HCT116 (cell line): Measurements from ENCODE around the gene NTHL1. TPM values are rescaled to one million over a fixed set of nuclear protein-coding genes. Genes with fewer than 3 reads are reported as not detected.

Experiments used
- ATAC-seq: fragments of 200-7000 bp; cut with Tn5 transposase; 2 replicates; pipeline ENCODE4 v1.9.1; 2020; ENCODE audit warnings: mild to moderate bottlenecking, moderate library complexity
- BruUV-seq: library from RNA; stranded (reverse); fragments of 400-500 nt; replicated peaks from 2 replicates; lab custom pipeline; 2021; lab: Mats Ljungman, UMichigan
- CTCF ChIA-PET: fragments of 300-600 bp; sonication (Branson Sonifier 250); formaldehyde crosslinking; loops from one replicate; lab custom pipeline; 2021; ENCODE audit warnings: antibody characterized with exemption; lab: Charles Lee
- POLR2A ChIA-PET: fragments of 300-600, 350-600 bp; sonication (Branson Sonifier 250); formaldehyde crosslinking; loops from one replicate; lab custom pipeline; 2021; ENCODE audit warnings: antibody characterized with exemption; lab: Charles Lee
- RAD21 ChIA-PET, 2 experiments: fragments of 300-600 bp; sonication (Branson Sonifier 250); formaldehyde crosslinking; loops; one replicate each; lab custom pipeline; 2023; ENCODE audit warnings: low total read pairs in 2 of 2; ENCODE audit not compliant: uncharacterized antibody in 2 of 2, unreplicated experiment in 2 of 2, low non-redundant PET in 1 of 2; lab: Charles Lee
- DNase-seq: peaks from one replicate; pipeline ENCODE4 v3.0.0-alpha.2; 2010; ENCODE audit warnings: low read depth, low spot score
- H2AFZ ChIP-seq: fragments of 200-600 bp; shearing (Covaris generic), sonication (generic); 2 replicates; pipeline ENCODE4 v1.6.1; 2017; ENCODE audit warnings: low read depth, mixed run types, mixed read lengths, antibody characterized with exemption, low read length; ENCODE audit not compliant: poor library complexity, severe bottlenecking
- H3K27ac ChIP-seq: 2 replicates; pipeline ENCODE4 v1.5.1; 2012; ENCODE audit warnings: low read depth, low read length
- H3K27me3 ChIP-seq: fragments of 200-600 bp; sonication (generic); 2 replicates; pipeline ENCODE4 v1.6.1; 2016; ENCODE audit warnings: mixed run types, low read length, mixed read lengths; ENCODE audit not compliant: insufficient read depth
- H3K36me3 ChIP-seq, 2 experiments: fragments of 200-500 bp in 1 of 2; fragments of 200-600 bp in 1 of 2; sonication (Bioruptor generic) in 1 of 2; sonication (generic) in 1 of 2; 2 replicates each; pipeline versions ENCODE4 v1.5.1 to v1.6.1; 2014 to 2016; ENCODE audit warnings: low read length in 2 of 2, inconsistent platforms in 1 of 2, mixed read lengths in 1 of 2, mixed run types in 1 of 2; ENCODE audit not compliant: insufficient read depth in 2 of 2, control insufficient read depth in 1 of 2
- H3K4me1 ChIP-seq, 2 experiments: fragments of 200-600 bp in 1 of 2; sonication (generic) in 1 of 2; 2 replicates each; pipeline versions ENCODE4 v1.5.1 to v1.6.1; 2012 to 2017; ENCODE audit warnings: low read length in 2 of 2, inconsistent platforms in 1 of 2, mild to moderate bottlenecking in 1 of 2, mixed read lengths in 1 of 2, mixed run types in 1 of 2, moderate library complexity in 1 of 2; ENCODE audit not compliant: insufficient read depth in 2 of 2, control insufficient read depth in 1 of 2
- H3K4me2 ChIP-seq: fragments of 200-600 bp; sonication (generic); 2 replicates; pipeline ENCODE4 v1.6.1; 2017; ENCODE audit warnings: mixed run types, low read length, mixed read lengths
- H3K4me3 ChIP-seq, 2 experiments: fragments of 200-600 bp in 1 of 2; sonication (generic) in 1 of 2; replicated peaks in 1 of 2; 2 replicates each; pipeline ENCODE4 v1.5.1; 2011 to 2016; ENCODE audit warnings: low read length in 2 of 2, control low read depth in 1 of 2, low read depth in 1 of 2, mild to moderate bottlenecking in 1 of 2, mixed read lengths in 1 of 2, mixed run types in 1 of 2
- H3K79me2 ChIP-seq: fragments of 200-600 bp; sonication (generic); 2 replicates; pipeline ENCODE4 v1.6.1; 2017; ENCODE audit warnings: mild to moderate bottlenecking, mixed run types, low read length, moderate library complexity, mixed read lengths; ENCODE audit not compliant: insufficient read depth
- H3K9ac ChIP-seq: fragments of 200-600 bp; sonication (generic); 2 replicates; pipeline ENCODE4 v1.6.1; 2016; ENCODE audit warnings: low read length, mixed read lengths
- H3K9me2 ChIP-seq: fragments of 200-600 bp; sonication (generic), shearing (Covaris generic); 2 replicates; pipeline ENCODE4 v1.6.1; 2017; ENCODE audit warnings: mixed run types, mild to moderate bottlenecking, moderate library complexity; ENCODE audit not compliant: insufficient read depth
- H3K9me3 ChIP-seq, 2 experiments: fragments of 200-500 bp in 1 of 2; fragments of 200-600 bp in 1 of 2; sonication (Bioruptor generic) in 1 of 2; sonication (generic) in 1 of 2; 2 replicates each; pipeline ENCODE4 v1.6.1; 2014 to 2017; ENCODE audit warnings: low read length in 2 of 2, mixed read lengths in 2 of 2, inconsistent platforms in 1 of 2, low read depth in 1 of 2, mild to moderate bottlenecking in 1 of 2, mixed run types in 1 of 2, moderate library complexity in 1 of 2; ENCODE audit not compliant: control insufficient read depth in 1 of 2, insufficient read depth in 1 of 2
- H4K20me1 ChIP-seq: fragments of 200-600 bp; sonication (generic), shearing (Covaris generic); 2 replicates; pipeline ENCODE4 v1.6.1; 2017; ENCODE audit warnings: mixed run types, mild to moderate bottlenecking, moderate library complexity; ENCODE audit not compliant: insufficient read depth
- EZH2 ChIP-seq: fragments of 200-600 bp; sonication (generic); IDR thresholded peaks from 2 replicates; pipeline ENCODE4 v1.6.1; 2017; ENCODE audit warnings: antibody characterized with exemption, mixed run types
- EZH2phosphoT487 ChIP-seq: fragments of 200-600 bp; IDR thresholded peaks from 2 replicates; pipeline ENCODE4 v1.6.1; 2018; ENCODE audit warnings: antibody characterized with exemption, borderline replicate concordance
- FOSL1 ChIP-seq: IDR thresholded peaks from 2 replicates; pipeline ENCODE4 v1.6.1; 2012; ENCODE audit warnings: low read depth
- RAD21 ChIP-seq: IDR thresholded peaks from 2 replicates; pipeline ENCODE4 v1.6.1; 2012; ENCODE audit warnings: low read depth, mild to moderate bottlenecking
- SIN3A ChIP-seq: IDR thresholded peaks from 2 replicates; pipeline ENCODE4 v1.6.1; 2012; ENCODE audit warnings: low read depth
- SP1 ChIP-seq: IDR thresholded peaks from 2 replicates; pipeline ENCODE4 v1.6.1; 2012; ENCODE audit warnings: low read depth
- SRF ChIP-seq: IDR thresholded peaks from 2 replicates; pipeline ENCODE4 v1.6.1; 2012; ENCODE audit warnings: low read depth
- ZNF274 ChIP-seq: fragments of 200-500 bp; sonication (Bioruptor generic); IDR thresholded peaks from 2 replicates; pipeline ENCODE4 v1.6.1; 2014; ENCODE audit warnings: mild to moderate bottlenecking, low read depth, low read length, inconsistent platforms
- intact Hi-C: fragments of 100-400 bp; cut with micrococcal nuclease; formaldehyde crosslinking; loops from 2 replicates; pipeline ENCODE4 v1.10.0; 2022
- total RNA-seq: library from RNA; stranded (reverse); gene quantifications from one replicate; pipeline ENCODE4 v1.2.1, GENCODE V29; 2021; ENCODE audit not compliant: unreplicated experiment
- TF ChIP-seq, protein P1 (sequence below): IDR thresholded peaks from 2 replicates; pipeline ENCODE4 v1.6.1; 2012

NTHL1 gene
- total RNA-seq, 1 experiment from 2014 or later = 40.1 TPM

DNA sequence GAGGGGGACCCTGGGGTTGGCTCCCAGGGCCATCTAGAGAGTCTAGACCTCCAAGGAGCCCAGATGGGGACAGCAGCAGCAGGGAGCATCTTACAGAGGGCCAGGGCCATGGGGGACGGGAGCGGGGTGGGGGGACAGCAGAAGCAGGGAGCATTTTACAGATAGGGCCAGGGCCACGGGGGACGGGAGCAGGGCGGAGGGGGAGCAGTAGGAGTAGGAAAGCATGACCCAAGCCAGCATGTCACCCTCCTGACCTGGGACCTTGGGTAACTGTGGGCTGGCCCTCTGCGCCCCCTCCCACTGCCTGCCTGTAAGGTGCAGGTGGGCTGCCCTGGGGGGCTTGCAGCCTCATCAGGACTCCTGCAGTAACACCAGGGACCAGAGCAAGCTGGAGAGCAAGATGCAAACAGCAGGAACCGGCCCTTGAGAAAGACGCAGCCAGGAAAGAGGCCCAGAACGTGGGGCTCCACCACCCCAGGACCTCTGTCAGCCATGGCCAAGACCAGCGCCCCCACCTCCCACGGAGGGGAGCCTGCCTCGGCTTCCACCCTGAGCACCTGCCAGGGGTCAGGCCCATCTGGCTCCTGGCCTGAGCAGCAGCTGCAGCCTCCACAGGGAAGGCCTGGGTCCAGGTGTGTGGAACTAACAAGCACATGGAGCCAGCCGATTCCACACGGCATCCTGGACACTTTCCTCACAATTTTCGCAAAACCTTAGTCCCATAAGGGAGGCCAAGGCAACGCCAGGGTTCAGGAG, 40.4 kb downstream of the NTHL1 start (continued):
- TF ChIP-seq, protein P1, sequence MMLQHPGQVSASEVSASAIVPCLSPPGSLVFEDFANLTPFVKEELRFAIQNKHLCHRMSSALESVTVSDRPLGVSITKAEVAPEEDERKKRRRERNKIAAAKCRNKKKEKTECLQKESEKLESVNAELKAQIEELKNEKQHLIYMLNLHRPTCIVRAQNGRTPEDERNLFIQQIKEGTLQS = no peak

DNA sequence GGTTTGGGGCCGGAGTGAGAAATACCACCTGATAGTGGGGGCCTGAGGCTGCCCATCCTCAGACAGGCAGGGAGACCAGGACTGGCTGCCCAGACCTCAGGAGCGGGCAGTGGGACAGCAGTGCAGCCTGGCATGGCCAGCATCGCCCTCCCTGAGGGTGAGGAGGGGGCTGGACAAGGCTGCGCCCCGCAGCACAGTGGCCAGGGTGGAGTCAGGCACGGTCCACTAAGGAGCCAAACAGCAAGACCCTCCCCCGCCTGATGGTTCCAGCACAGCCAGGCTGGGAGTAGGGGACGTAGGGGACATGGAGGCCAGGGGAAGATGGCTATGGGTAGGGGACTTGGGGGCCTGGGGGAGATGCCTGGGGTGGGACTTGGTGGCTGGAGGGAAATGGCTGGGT, 41.3 kb downstream of the NTHL1 start:
- peaks cover 87% of the 10 kb centered on the region for H3K79me2 ChIP-seq
- RAD21 ChIA-PET = no interaction called here
- H3K9me3 ChIP-seq = no peaks in the 10 kb centered on the region
- ATAC-seq (no peak), DNase-seq (no peak)
- POLR2A ChIA-PET = no interaction called here
- CTCF ChIA-PET = interaction anchor here (0.5 kb wide), 1 partner anchor 134 kb away, joined by 4 read pairs; no protein-coding TSS in a partner anchor
- H3K27me3 ChIP-seq = no peaks in the 10 kb centered on the region
- H3K9ac ChIP-seq = no peak overlapping the region
- peak overlapping the region; percentile 62; the same call in 1 of the 2 replicates for H3K27ac ChIP-seq
- H3K4me2 ChIP-seq = no peak overlapping the region
- H3K4me3 ChIP-seq = no peak overlapping the region
- no TSS peak for BruUV-seq
- intact Hi-C loops = no loop called here
- peaks cover 11 to 28% of the 10 kb centered on the region in 2 experiments; a peak in 3 of 4 replicates for H3K36me3 ChIP-seq
- H3K9me2 ChIP-seq = no peaks in the 10 kb centered on the region
- peaks cover 9% of the 10 kb centered on the region; the same call in 1 of the 2 replicates for H4K20me1 ChIP-seq
- H3K4me1 ChIP-seq = peaks cover 28 to 62% of the 10 kb centered on the region in 2 experiments
- TF ChIP-seq SRF (no peak), FOSL1 (no peak), SIN3A (no peak), ZNF274 (no peak)
- H2AFZ ChIP-seq = no peak overlapping the region

DNA sequence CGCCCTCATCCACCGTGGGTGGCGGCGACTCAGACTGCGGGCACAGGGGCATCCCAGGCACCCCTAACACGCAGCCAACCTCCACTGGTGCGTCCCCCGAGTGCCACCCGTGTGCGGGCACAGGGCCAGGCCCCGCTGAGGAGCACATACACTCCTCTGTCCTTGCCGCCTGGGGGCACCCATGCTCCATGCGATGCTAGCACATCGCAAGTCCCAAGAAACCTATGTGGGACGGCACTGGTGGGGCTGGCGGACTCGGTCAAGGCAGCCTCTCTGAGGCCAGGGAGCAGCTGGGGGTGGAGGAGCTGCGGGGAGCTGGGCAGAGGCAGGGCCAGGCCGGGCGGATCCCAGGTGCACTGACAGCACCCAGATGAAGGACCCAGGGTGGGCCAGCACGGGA, 42.0 kb downstream of the NTHL1 start:
- POLR2A ChIA-PET = no interaction called here
- peaks cover 16 to 34% of the 10 kb centered on the region in 2 experiments; a peak in 3 of 4 replicates for H3K36me3 ChIP-seq
- CTCF ChIA-PET = interaction anchor here (0.5 kb wide), 1 partner anchor 135 kb away, joined by 4 read pairs; no protein-coding TSS in a partner anchor
- DNase-seq = no peak
- H3K4me2 ChIP-seq = no peak overlapping the region
- peak overlapping the region; percentile 20; the same call in 1 of the 2 replicates for H3K9ac ChIP-seq
- no peak overlapping the region for H2AFZ ChIP-seq
- H3K4me1 ChIP-seq = peaks cover 25 to 58% of the 10 kb centered on the region in 2 experiments
- no peak for ATAC-seq
- no peaks in the 10 kb centered on the region for H3K9me2 ChIP-seq
- peaks cover 89% of the 10 kb centered on the region for H3K79me2 ChIP-seq
- H3K9me3 ChIP-seq = no peaks in the 10 kb centered on the region
- no peaks in the 10 kb centered on the region for H3K27me3 ChIP-seq
- RAD21 ChIA-PET = no interaction called here
- H3K27ac ChIP-seq = peak overlapping the region; percentile 62; the same call in 1 of the 2 replicates
- intact Hi-C loops = no loop called here
- H3K4me3 ChIP-seq = no peak overlapping the region
- TF ChIP-seq SP1 = no peak
- no peak for TF ChIP-seq EZH2phosphoT487
- no peak for TF ChIP-seq EZH2
- no peak for TF ChIP-seq RAD21
- peaks cover 9% of the 10 kb centered on the region; the same call in 1 of the 2 replicates for H4K20me1 ChIP-seq
- BruUV-seq = no TSS peak
